Pulmonary artery endothelial cell (primary cell): ENCODE data around the gene HOXA11. TPM values are rescaled to one million over a fixed set of nuclear protein-coding genes. Genes with fewer than 3 reads are reported as not detected.

Experiments used
- DNase-seq: peaks from one replicate; pipeline ENCODE4 v3.0.0-alpha.2; 2011; ENCODE audit warnings: low read depth, low spot score
- total RNA-seq: library from RNA; depleted of rRNA; stranded (reverse); fragments of >200 nt; gene quantifications from 2 replicates; pipeline ENCODE4 v1.2.3, GENCODE V29; 2014

HOXA11 gene
- total RNA-seq, 1 donor from 2014 or later = not detected

DNA sequence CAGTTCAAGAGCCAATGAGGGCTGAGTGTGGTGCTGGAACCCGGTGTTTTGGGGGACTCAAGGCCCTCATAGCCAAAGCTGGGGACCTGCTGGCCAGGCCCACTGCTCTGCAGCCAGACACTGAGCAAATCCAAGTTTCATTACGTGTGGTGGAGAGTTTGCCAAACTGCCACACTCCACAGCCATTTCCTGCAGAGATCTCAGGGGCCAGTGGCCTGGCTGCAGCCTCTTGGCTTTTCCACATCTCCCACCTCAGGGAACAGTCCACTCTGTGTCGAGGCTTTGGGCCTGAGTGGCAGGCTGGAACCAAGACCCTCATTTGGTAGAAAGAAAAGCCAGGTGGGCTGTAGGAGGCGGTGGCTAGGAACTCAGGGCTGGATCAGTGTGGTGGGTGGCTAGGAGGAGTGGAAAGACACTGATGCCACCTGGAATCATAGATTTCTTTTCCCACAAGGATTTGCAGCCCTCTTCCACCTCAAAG lies 3.2 kb downstream of the HOXA11 start:
- DNase-seq = no peak

DNA sequence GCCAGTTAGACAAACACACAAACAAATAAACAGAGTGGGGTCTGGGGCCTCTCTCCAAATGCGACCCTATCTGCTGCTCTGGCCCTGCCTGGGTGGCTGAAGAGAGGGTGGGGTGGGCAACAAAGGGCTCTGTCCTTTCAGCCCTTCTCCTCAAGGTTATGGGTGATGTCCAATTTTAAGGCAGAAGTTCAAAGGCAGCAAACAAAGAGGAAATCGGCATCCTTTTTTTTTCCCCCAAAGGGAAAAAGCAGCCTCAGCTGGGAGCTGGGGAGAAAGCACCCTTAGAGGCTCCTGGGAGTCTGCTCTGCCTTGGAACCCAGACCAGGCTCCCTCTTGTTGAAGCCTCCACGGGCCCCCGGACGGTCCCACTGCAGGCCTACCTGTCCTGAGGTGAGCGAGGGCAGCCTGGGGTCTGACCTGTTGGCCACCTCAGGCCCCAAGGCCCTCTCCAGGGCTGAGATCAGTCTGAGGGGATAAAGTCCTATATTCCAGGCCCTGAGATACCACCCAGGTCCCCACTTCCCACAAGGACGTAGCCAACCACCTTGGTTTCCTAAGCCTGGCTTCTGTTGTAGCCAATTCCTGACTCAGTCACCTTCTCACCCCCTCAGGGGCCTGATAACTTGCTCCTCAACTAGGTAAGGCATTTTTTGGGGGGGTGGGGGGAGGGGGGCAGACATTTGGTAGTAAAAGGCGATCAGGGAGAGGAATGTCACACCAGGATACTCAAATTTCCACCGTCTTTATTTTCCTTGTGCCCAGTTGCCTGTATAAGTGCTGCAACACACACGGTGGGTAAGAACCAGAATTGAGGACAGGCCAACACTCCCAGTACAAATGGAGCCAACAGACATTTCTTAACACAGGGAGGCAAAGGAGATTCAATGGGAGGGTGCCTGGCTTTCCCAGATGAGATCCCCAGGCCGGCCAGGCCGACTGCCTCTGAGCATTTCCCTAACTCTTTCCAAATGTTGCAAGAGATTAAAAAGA lies 4.3 kb downstream of the HOXA11 start:
- no peak for DNase-seq

- no peak for DNase-seq
Observed at GRCh38 chr7:27179503-27180430, 5.3 kb downstream of the HOXA11 start.

DNA sequence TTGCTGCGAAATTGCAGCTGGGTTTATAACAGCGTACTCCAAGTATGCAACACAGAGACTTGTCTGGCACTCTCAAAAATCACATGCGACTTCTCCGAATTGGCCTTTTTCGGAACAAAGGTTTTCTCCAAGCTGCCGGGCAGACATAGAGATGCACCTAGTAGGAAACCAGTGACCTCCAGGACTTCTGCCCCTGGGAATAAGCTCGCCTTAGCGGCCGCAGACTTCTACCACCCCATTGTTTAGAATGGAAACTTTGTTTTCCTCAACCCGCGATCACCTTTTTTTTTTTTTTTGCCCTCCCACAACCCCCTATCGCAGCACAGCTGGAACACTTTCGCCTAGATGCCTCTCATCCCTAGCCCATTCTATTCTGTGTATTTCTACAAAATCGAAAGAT lies 6.0 kb downstream of the HOXA11 start:
- no peak for DNase-seq

GRCh38 chr7:27178366-27178765 lies 6.7 kb downstream of the HOXA11 start:
- no peak for DNase-seq

DNA sequence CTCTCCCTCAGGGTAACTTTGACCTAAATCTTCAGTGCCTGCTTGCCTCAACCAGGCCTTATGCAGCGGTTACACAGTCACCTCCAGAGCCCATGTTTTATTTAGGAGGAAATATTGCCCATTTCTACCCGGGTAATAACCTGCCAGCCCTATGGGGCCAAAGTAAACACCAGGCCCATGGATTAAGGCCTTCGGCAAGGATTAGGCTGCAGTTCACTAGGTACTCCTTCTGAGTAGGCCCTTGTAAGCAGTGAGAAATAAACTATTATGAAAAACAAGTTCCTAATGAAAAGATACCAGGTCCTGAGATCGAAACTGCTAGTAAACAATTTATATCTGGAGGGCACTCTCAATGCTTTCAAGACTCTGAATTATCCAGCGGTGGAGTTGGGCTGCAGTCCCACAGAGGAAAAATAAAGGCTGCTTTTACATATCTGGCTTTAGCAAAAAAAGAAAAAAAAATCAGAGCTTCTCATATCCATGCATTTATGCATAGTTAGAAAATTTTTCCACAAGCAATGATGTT lies 7.2 kb downstream of the HOXA11 start:
- no peak for DNase-seq

DNA sequence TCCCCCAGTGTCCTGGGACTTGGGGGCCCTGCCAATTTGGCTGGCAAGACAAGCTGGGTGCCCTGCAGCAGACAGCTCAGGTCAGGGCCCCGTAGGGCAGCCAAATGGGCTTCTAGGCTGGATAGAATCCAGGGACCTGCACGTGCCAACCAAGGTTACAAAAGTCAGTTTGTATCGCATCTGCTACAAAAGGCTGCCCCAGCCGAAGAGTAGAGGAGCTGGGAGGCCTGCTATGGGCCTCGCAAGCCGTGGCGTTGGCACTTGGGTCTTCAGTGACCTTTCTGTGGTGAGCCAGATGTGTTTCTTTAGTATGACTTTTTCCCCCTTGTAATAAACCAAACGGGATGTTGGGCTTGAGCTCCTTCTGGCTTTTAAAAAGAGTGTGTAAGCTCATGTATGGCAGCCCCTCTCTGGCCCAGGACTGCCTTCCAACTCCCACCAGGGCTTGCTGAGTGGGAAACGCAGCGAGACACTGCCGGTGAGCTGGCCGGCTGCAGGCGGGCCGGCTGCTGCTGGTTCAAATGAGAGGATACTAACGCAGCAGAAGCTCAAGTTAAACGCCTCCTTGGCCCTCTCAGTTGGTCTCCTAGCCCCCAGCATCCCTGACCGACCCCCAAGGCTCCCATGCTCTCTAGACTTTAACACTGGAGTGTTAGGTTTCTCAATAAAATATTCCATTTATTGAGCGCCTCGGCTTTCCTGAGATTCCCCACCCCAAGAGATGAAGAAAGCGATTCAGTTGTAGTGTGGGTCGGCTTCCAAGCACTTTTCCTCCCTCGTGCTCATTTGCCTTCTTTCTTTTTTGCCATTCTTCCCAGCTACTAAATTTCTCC lies 7.9 kb downstream of the HOXA11 start:
- no peak for DNase-seq

DNA sequence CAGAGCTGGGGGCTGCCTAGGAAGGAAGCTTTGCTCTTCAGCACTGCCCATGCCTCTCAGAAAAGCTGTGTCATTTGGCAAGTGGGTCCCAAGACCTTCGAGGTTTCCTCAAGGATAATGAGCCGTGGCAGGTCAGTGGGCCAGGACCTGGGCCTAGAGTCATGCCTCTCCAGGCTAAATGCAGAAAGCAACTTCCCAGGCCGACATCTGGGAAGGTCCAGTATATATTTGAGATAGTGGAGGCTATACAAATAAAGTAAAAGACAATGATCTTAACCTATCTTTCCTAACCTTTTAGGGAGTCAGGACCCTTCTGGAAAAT lies 8.5 kb downstream of the HOXA11 start:
- DNase-seq = no peak

DNA sequence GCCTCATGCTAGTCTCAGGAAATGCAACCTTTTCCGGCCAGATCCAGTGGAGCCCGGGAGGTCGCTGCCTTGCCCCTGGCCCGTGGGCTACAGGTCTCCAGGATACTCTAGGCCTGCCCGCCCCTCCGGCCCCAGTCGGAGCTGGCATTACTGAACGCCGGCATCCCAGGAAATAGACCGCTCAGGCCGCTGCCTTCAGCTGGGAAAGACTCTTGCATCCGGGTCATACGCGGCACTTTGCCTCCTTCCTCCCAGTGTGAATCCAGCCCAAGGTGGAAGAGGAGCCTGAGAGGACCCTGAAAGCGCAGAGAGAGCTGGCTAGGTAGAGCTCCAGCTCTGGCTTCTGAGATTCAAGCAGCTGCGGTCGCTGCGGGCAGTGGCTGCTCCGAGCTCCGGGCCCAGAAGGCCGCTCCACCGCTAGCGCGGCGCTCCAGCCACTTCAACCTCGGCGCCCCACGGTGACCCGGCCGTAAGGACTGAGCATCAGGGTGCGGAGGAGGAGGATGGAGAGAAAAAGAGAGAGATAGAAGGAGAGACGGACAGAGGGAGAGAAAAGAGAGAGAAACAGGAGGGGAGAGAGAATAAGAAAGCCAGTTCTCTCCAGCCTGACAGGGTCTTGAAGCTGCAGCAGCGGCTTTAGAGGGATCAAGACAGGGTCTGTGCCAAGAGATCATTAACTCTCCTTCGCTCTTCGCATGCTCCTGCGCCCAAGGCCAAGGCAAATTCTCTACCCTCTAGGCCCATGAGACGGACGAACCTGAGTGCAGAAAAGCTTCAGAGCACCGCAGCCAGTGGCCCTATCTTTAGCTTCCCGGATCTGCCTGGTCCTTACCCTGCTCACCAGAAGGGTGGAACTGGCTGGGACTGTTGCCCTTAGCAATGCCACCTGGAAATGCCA lies 9.2 kb downstream of the HOXA11 start:
- no peak for DNase-seq

DNA sequence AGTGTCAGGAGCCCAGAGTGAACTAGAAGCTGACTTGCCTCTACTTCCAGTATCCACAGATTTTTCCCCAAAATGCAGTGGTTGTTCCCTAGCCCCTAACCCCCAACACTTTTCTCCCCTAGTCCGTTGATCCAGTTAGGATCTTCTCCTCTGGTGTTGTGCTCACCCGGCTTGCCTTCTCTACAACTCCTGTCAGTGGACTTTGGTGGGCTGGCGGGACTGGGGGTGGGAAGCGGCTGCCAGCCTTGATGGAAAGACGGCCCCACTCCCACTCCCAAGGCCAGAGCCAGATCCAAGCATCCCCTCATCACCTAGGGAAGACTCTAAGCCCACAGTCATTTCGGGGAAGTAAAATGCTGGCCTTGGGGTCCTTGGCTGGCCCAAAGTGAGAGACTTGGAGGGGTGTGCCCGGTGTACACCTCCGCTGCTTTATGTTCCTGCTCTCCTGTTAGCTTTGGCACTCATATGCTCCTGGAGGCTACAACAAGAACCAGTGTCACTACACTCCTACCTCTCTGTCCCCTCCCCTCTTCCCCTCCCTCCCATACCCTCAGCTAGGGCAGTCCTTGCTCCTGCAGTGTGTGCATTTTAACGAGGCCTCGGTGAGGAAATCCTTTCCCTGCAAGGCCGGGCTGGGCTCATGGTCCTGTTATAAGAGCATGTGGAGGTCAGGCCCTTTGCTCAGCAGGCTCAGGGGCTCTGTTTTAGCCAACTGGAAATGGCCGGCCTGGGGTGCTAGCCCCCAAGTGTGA lies 10.0 kb downstream of the HOXA11 start:
- DNase-seq = no peak

GRCh38 chr7:27173956-27174873 lies 10.8 kb downstream of the HOXA11 start, which contains the start of gene HOXA10:
Gene HOXA10, minus strand, starts transcription at chr7:27174320. Its CDS starts 14 bp downstream, at chr7:27174306.
- DNase-seq = no peak

DNA sequence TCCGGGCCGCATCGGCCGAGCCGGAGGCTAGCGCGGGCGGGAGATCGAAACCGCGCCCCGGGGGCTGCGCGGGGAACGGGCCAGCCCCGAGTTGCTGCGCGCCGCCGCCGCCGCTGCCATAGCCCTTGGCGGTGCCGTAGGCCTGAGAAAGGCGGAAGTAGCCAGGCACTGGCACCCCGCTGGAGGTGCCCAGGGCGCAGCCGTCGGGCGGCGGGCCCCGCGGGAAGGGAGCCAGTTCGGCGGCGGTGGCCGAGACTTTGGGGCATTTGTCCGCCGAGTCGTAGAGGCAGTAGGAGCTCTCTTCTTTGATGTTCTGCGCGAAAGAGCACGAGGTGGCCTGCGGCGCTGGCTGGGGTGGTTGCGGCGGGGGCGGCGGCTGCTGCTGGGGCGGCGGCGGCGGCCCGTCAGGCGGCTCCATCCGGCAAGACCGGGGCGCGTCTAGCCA lies 11.5 kb downstream of the HOXA11 start:
- no peak for DNase-seq

DNA sequence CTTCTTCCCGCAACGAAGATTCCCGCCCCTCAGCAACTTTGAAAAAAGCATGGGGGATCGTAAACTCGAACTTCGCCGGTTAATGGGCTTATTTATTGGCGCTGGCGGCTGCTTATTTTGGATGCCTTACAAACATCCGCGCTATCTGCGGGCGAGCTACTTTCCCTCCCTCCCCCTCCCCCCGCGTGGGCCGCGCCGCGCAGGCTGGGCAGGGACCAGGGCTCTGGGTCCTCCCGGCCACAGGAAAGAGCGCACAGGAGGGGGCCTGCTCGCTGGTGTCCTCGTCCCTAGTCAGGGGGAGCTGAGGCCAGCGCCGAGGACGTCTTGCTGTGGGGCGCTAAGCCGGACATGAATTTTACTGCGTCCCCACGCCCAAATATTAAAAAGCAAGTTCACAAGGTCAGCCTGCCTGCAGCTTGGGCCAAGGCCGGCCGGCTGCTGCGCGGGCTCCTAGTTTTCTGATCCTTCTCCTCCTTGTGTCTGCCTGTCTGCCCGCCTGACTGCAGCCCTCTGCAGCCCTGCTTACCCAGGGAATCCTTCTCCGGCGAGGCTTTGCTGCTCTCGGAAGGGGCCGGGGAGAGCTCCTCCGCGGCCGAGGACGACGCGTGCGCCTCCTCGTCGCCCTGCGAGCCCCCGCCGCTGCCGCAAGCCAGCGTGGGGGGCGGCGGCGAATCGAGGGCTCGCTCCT lies 12.1 kb downstream of the HOXA11 start:
- DNase-seq = no peak

- no peak for DNase-seq
Observed at GRCh38 chr7:27172315-27172774, 12.7 kb downstream of the HOXA11 start.

DNA sequence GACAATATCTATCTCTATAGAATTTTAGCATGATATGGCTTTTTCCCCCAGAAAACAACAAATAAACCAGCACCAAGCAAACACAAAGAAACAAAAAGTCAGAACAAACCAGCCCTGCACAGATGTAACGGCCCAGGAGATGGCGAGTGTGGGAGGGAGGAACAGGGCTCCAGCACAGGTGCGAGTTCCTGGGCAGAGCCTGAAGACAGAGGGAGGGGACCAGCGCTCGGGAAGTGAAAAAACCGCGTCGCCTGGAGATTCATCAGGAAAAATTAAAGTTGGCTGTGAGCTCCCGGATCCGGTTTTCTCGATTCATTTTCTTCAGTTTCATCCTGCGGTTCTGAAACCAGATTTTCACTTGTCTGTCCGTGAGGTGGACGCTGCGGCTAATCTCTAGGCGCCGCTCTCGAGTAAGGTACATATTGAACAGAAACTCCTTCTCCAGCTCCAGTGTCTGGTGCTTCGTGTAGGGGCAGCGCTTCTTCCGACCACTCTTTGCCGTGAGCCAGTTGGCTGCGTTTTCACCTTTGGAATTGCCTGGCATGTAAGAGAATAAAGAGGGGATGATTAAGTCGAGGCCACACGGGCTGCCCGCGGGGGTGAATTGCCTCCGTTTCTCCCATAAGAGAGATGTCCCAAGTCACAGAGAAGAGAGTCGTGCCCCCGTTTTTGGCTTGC lies 13.3 kb downstream of the HOXA11 start:
- no peak for DNase-seq

GRCh38 chr7:27171325-27171636 lies 13.8 kb downstream of the HOXA11 start:
- DNase-seq = no peak
